ENCODE measurements around the gene SMC4.

Gene SMC4

GRCh38 chr3:160395297-160395696 is 4.2 kb upstream of the SMC4 start:
- peak; percentile 34 for DNase-seq (ENCODE audit: low spot score)

- DNase-seq (ENCODE audit: low spot score), result no peak
These were observed 678 bp upstream of the SMC4 start for GRCh38 chr3:160398820-160399124.

DNA sequence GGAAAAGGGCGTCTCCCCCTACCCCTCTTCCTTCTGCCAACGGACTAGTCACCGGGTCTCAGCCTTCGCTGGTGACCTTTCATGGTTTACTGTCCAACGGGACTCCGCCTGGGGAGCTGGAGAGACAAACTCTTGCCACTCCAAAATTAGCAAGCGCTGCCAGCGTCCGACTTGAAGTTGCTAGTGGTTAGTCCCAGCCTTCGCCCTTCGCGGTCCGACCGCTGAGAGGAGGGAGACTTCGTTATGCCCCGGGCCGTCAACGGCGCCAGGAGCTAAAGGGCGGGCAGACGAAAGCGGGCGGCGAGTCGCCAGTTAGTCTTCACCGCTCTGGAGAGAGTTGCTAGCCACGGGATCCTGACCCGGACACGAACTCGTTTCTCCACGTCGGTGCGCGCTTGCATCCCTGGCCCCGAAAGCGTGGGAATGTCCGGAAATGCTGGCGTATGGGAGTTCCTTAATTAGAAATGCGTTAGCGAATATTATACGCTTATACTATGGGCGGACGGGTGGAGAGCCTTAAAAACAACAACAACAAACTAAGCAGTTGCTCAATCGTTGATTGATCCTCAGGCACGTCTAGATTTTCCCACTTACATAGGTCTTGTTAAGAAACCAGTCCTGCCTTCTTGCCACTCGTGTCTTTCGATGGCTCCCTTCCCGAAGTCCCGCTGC is 716 bp downstream of the SMC4 start:
- DNase-seq (ENCODE audit: low spot score), result peak; percentile 37

- DNase-seq (ENCODE audit: low spot score), result peak; percentile 48
These were observed 1.3 kb downstream of the SMC4 start for GRCh38 chr3:160400702-160401150.

DNA sequence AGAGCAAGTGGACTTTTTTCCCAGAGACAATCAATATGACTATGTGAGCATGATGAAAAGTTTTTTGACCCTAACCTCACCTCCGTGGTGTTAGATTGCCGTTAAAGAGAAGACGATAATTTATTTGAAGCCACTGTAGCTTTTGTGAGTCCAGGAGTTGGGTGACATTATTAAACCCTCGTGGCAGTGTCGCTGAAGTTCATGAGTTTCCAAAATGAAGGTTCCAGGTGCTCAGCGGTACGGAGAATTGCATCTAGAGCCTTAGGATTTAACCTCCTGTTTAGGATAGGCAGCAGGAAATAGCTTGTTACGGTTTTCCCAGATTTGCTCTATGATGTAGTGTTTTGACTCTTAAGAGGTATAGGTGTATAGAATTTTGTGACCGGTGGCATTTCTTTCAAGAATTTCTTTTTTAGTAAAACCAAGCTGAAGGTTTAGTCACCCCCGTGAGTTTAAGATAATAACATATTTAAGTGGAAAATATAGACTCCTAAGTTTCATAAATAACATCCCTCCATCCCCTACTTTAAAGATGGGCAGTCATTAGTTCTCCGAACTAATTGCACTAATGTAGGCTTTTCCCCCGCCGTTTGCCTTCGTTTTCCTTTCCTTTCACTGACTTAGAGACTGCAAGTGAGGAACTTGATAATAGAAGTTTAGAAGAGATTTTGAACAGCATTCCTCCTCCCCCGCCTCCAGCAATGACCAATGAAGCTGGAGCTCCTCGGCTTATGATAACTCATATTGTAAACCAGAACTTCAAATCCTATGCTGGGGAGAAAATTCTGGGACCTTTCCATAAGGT is 2.0 kb downstream of the SMC4 start:
- DNase-seq (ENCODE audit: low spot score), result no peak

DNA sequence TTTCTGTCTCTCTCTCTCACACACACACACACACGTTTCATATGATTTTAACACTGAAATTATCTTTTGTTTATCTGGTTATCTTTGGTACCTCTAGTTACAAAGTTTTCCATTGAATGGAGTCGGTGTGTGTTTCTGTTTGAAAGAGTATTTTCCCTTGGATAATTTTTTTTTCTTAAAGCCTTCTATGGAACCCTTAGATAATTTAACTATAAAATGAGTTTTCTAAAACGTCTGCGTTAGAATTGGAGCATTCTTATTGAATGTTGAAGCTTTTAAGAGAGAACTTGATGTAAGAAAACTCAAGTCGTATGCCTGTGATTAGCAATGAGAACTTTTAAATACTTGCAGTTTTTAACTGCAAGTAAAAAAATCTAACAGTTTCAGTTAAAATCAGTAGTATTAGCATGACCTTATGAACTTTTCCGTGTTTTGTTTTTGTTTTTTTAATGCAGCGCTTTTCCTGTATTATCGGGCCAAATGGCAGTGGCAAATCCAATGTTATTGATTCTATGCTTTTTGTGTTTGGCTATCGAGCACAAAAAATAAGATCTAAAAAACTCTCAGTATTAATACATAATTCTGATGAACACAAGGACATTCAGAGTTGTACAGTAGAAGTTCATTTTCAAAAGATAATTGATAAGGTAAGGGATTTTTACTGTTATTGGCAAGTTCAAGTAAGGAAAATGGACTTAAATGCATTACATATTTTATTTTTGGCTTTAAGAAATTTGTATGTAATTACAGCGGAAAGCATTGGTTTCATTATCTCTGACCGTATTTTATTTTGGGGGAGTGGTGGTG is 3.0 kb downstream of the SMC4 start:
- DNase-seq (ENCODE audit: low spot score), result no peak

DNA sequence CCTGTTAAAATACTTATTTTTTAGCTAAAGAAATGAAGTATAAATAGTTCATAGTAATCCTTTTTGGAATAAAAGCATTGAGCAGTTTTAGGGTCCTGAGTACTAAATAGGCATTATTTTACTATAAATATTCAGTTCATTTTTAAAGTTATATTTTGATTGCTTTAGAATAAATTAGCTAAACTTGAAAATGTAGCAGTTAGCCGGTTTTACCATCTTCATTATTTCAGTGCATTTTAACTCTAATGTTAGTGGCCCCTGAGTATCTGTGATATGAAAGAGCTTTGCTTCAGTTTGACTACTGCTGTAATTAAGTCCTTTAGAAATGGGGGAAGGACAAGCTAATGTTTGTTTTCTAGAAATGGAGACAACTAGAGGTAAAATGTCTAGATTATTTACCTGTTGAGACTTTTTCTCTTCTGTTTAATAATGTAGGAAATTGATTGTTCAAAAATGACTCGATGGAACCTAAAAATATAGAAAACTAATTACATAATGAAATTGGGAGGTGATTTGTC is 3.6 kb downstream of the SMC4 start:
- no peak for DNase-seq (ENCODE audit: low spot score)

DNA sequence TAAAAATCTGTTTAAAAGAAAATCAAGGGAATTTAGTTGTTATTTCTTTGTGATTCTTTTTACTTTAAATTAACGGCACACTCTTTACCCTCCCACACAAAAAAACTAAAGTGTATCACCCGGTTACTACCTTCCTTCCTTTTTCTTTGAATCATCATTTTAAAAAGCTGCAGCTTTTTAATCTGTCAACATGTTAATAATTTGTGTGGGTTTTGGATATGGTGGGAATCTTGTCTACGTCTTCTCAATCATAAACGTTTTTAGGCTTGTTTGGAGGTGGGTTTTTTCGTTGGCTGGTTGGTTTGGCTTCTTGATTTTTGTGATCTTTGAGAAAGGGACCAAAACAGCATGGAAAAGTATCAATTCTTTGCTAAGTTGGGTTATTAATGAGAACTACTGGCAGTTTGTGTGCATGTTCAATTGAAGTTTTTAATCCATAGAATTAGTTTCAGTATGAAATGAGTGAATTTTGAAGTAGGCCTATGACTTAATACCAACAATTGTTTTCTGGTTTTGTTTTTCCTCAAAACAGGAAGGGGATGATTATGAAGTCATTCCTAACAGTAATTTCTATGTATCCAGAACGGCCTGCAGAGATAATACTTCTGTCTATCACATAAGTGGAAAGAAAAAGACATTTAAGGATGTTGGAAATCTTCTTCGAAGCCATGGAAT is 4.5 kb downstream of the SMC4 start:
- DNase-seq (ENCODE audit: low spot score), result no peak

GRCh38 chr3:160409812-160410610 is 10.6 kb downstream of the SMC4 start:
- no peak for DNase-seq (ENCODE audit: low spot score)

GRCh38 chr3:160412477-160412876 is 13.0 kb downstream of the SMC4 start:
- no peak for DNase-seq (ENCODE audit: low spot score)

DNA sequence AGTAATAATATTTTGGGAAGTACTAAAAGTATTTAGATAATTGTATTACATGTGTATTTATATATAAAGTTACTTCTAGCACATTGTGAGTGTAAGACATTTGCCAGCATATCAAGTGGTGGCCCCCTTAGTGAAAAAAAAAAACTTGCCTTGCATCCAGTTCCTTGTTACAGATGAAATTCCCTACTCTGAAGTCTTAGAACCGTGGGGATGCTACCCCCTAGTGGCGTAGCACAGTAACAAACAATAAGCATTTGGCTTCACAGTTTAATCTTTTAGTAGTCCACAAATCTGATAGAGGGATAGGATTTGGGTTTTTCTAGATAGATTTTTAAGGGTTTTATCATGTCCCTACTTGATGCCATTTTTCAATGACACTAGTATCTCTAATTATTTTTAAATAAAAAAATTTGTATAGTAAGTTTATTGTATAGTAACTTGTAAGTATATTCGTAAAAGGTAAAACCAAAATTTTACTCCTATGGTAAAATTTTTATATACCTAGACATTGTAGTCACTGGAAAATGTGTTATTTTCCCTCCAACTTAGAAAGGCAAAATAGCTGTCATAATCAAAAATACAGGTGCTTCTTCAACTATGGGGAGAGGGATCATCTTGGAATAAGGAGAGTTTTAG is 14.3 kb downstream of the SMC4 start:
- peak; percentile 66 for DNase-seq (ENCODE audit: low spot score)

- DNase-seq (ENCODE audit: low spot score), result no peak
These were observed 17.9 kb downstream of the SMC4 start for GRCh38 chr3:160417311-160417710.

DNA sequence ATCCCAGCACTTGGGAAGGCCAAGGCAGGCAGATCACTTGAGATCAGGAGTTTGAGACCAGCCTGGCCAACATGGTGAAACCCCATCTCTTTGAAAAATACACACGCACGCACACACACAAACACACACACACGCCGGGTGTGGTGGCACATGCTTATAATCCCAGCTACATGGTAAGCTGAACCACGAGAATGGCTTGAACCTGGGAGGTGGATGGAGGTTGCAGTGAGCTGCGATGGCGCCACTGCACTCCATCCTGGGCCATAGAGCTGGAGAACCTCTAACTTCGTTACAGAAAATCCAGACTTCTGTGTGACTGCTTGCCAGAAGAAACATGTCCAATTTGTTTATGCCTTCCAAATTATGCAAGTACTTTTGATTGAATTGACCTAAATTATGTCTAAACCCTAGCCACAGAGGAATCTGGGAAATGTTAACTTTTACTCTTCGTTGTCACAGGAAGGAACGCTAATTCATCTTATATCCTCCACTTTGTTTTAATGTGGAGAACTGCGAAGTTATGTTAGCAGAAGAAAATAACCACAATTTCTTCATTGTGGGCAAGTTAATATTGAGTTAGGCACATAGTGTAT is 28.5 kb downstream of the SMC4 start:
- no peak for DNase-seq (ENCODE audit: low spot score)

GRCh38 chr3:160434071-160434470 is 34.6 kb downstream of the SMC4 start:
- DNase-seq (ENCODE audit: low spot score), result no peak

DNA sequence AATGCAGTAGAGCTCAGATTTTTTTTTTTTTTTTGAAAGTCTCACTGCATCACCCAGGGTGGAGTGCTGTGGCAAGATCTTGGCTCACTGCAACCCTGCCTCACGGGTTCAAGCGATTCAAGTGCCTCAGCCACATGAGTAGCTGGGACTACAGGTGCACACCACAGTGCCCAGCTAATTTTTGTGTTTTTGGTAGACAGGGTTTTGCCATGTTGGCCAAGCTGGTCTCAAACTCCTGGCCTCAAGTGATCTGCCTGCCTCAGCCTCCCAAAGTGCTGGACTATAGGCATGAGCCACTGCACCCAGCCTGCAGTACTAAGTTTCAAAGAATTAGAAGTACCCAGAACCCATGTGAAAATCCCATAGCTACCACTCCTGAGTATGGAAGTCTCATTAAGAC is 35.6 kb downstream of the SMC4 start:
- DNase-seq (ENCODE audit: low spot score), result no peak

GRCh38 chr3:160435747-160436146 is 36.3 kb downstream of the SMC4 start:
- no peak for DNase-seq (ENCODE audit: low spot score)

GRCh38 chr3:160437083-160437455 is 37.6 kb downstream of the SMC4 start:
- no peak for DNase-seq (ENCODE audit: low spot score)

DNA sequence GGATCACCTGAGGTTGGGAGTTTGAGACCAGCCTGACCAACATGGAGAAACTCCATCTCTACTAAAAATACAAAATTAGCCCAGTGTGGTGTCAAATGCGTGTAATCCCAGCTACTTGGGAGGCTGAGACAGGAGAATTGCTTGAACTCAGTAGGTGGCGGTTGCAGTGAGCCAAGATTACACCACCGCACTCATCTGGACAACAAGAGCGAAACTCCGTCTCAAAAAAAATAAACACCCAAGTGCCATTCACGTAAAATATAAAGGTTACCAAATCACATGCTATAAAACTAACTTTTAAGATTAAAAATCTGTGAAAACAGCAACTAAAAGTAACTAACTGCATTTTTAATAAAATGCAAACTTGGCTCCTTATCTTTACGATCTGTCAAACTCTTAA is 41.2 kb downstream of the SMC4 start:
- DNase-seq (ENCODE audit: low spot score), result no peak

- no peak for DNase-seq (ENCODE audit: low spot score)
These were observed 45.0 kb downstream of the SMC4 start for GRCh38 chr3:160444411-160444810.

GRCh38 chr3:160445854-160446253 is 46.4 kb downstream of the SMC4 start:
- DNase-seq (ENCODE audit: low spot score), result no peak

All from D341Med (cell line).